Liver (tissue), 9 donors: Measurements from ENCODE around the gene USP44. TPM values are rescaled to one million over a fixed set of nuclear protein-coding genes. Genes with fewer than 3 reads are reported as not detected.

ENCODE experiments used
- DNase-seq: peaks from one replicate; pipeline ENCODE4 v3.0.0-alpha.2; 2017; ENCODE audit warnings: low spot score
- H3K27ac ChIP-seq, 2 donors: one replicate each; pipeline ENCODE4 v1.7.0; 2013; ENCODE audit warnings: inconsistent platforms in 2 of 2, low read length in 2 of 2, control low read depth in 1 of 2, low read depth in 1 of 2, mild to moderate bottlenecking in 1 of 2
- H3K27me3 ChIP-seq, 4 donors: one replicate each; pipeline versions ENCODE4 v1.6.1 to v1.7.0; 2013; ENCODE audit warnings: low read length in 3 of 4, inconsistent platforms in 1 of 4, mild to moderate bottlenecking in 1 of 4, moderate library complexity in 1 of 4; ENCODE audit not compliant: control insufficient read depth in 4 of 4, insufficient read depth in 4 of 4
- H3K36me3 ChIP-seq, 4 donors: one replicate each; pipeline versions ENCODE4 v1.6.1 to v1.7.0; 2013; ENCODE audit warnings: low read length in 3 of 4, mild to moderate bottlenecking in 3 of 4, low read depth in 1 of 4, moderate library complexity in 1 of 4; ENCODE audit not compliant: control insufficient read depth in 4 of 4, insufficient read depth in 3 of 4
- H3K4me1 ChIP-seq, 4 donors: one replicate each; pipeline versions ENCODE4 v1.6.1 to v1.7.0; 2013; ENCODE audit warnings: low read length in 3 of 4, mild to moderate bottlenecking in 3 of 4, moderate library complexity in 1 of 4; ENCODE audit not compliant: control insufficient read depth in 4 of 4, insufficient read depth in 4 of 4
- H3K4me3 ChIP-seq, 3 donors: one replicate each; pipeline versions ENCODE4 v1.6.1 to v1.7.0; 2013; ENCODE audit warnings: low read length in 3 of 3, control low read depth in 1 of 3, low read depth in 1 of 3, mild to moderate bottlenecking in 1 of 3
- H3K9ac ChIP-seq, 2 donors: one replicate each; pipeline ENCODE4 v1.7.0; 2013; ENCODE audit warnings: low read length in 2 of 2, mild to moderate bottlenecking in 2 of 2, moderate library complexity in 2 of 2, control low read depth in 1 of 2, low read depth in 1 of 2
- H3K9me3 ChIP-seq, 4 donors: one replicate each; pipeline versions ENCODE4 v1.6.1 to v1.7.0; 2013; ENCODE audit warnings: low read length in 3 of 4; ENCODE audit not compliant: control insufficient read depth in 4 of 4
- ATF3 ChIP-seq: IDR thresholded peaks from 2 replicates; pipeline ENCODE4 v1.6.1; 2016; ENCODE audit warnings: antibody characterized with exemption
- CTCF ChIP-seq: fragments of 150-350 bp; IDR thresholded peaks from 2 replicates; pipeline ENCODE4 v1.5.1; 2017; ENCODE audit warnings: improper control_type of control experiment, low read depth, low read length; ENCODE audit not compliant: missing input control
- EGR1 ChIP-seq, 2 donors: IDR thresholded peaks; 2 replicates each; pipeline ENCODE4 v1.6.1; 2016 to 2018; ENCODE audit warnings: antibody characterized with exemption in 2 of 2, low read depth in 2 of 2
- FOXA1 ChIP-seq: IDR thresholded peaks from 2 replicates; pipeline ENCODE4 v1.6.1; 2016; ENCODE audit warnings: antibody characterized with exemption
- GABPA ChIP-seq, 2 donors: IDR thresholded peaks in 1 of 2; conservative IDR thresholded peaks in 1 of 2; 2 replicates each; pipeline ENCODE4 v1.6.1; 2016; ENCODE audit warnings: antibody characterized with exemption in 2 of 2, mild to moderate bottlenecking in 1 of 2, moderate library complexity in 1 of 2
- HNF4A ChIP-seq, 2 donors: conservative IDR thresholded peaks; 2 replicates each; pipeline ENCODE4 v1.6.1; 2016; ENCODE audit warnings: antibody characterized with exemption in 2 of 2, mild to moderate bottlenecking in 2 of 2
- HNF4G ChIP-seq: IDR thresholded peaks from 2 replicates; pipeline ENCODE4 v1.6.1; 2016; ENCODE audit warnings: antibody characterized with exemption
- JUND ChIP-seq, 2 donors: IDR thresholded peaks; 2 replicates each; pipeline ENCODE4 v1.6.1; 2016; ENCODE audit warnings: antibody characterized with exemption in 2 of 2
- MAX ChIP-seq: IDR thresholded peaks from 2 replicates; pipeline ENCODE4 v1.6.1; 2016; ENCODE audit warnings: antibody characterized with exemption
- NR2F2 ChIP-seq: IDR thresholded peaks from 2 replicates; pipeline ENCODE4 v1.6.1; 2016; ENCODE audit warnings: antibody characterized with exemption
- RAD21 ChIP-seq, 2 donors: IDR thresholded peaks; 2 replicates each; pipeline ENCODE4 v1.6.1; 2016; ENCODE audit warnings: antibody characterized with exemption in 2 of 2, mild to moderate bottlenecking in 2 of 2
- REST ChIP-seq: IDR thresholded peaks from 2 replicates; pipeline ENCODE4 v1.6.1; 2016; ENCODE audit warnings: antibody characterized with exemption, mild to moderate bottlenecking
- RXRA ChIP-seq, 2 donors: IDR thresholded peaks; 2 replicates each; pipeline ENCODE4 v1.6.1; 2017 to 2018; ENCODE audit warnings: antibody characterized with exemption in 2 of 2, mild to moderate bottlenecking in 1 of 2
- SP1 ChIP-seq: IDR thresholded peaks from 2 replicates; pipeline ENCODE4 v1.6.1; 2018; ENCODE audit warnings: antibody characterized with exemption, mild to moderate bottlenecking
- TAF1 ChIP-seq: conservative IDR thresholded peaks from 2 replicates; pipeline ENCODE4 v1.6.1; 2016; ENCODE audit warnings: antibody characterized with exemption, mild to moderate bottlenecking
- YY1 ChIP-seq: IDR thresholded peaks from 2 replicates; pipeline ENCODE4 v1.6.1; 2016; ENCODE audit warnings: antibody characterized with exemption, mild to moderate bottlenecking
- WGBS: extraction: QIAGEN DNeasy Blood & Tissue Kit; methylation state at CpG from one replicate; pipeline ENCODE4 v1.1.7; 2013; 5-methylcytosine and 5-hydroxymethylcytosine counted together
- polyA plus RNA-seq, 2 donors: library from polyadenylated mRNA; stranded (reverse) in 1 of 2; unstranded in 1 of 2; fragments of 200-250 nt in 1 of 2; fragments of >200 nt in 1 of 2; fragmentation: Nextera tagmentation in 1 of 2; extraction: Ambion mirVana in 1 of 2; gene quantifications; one replicate each; pipeline versions ENCODE4 v1.2.1 to v1.2.3, GENCODE V29; 2013 to 2015
- total RNA-seq, 2 donors: library from RNA; depleted of rRNA; stranded (reverse); fragments of >200 nt; gene quantifications; one replicate each; pipeline ENCODE4 v1.2.3, GENCODE V29; 2014
- donor health status: healthy.
- donor health status: healthy.
- donor health status: healthy.
- donor health status: healthy.
- donor health status: healthy.

USP44 gene
- total and polyA plus RNA-seq, 4 donors: 0.03 to 0.33 (median 0.14) TPM; not detected in 1

GRCh38 chr12:95545303-95545702 lies 6.0 kb downstream of the USP44 start (continued):
- TF ChIP-seq MAX (no peak), GABPA (IDR thresholded peaks at IDR 0.05 in 1 of 2, conservative IDR thresholded peaks at IDR 0.05 in 1 of 2) (no peak), ATF3 (no peak), RAD21 (IDR thresholded peaks at IDR 0.05) (no peak)

- no peak overlapping the region for H3K9ac ChIP-seq
- DNase-seq: no peak
- no peaks in the 10 kb centered on the region for H3K36me3 ChIP-seq
- peaks cover 0 to 10% (median 2%) of the 10 kb centered on the region in 4 donors for H3K27me3 ChIP-seq
- TF ChIP-seq GABPA (IDR thresholded peaks at IDR 0.05 in 1 of 2, conservative IDR thresholded peaks at IDR 0.05 in 1 of 2): no peak
- TF ChIP-seq FOXA1: no peak
- TF ChIP-seq HNF4G: no peak
- no peak for TF ChIP-seq JUND (IDR thresholded peaks at IDR 0.05)
- no peak for TF ChIP-seq TAF1
- TF ChIP-seq ATF3: no peak
- TF ChIP-seq YY1: no peak
- TF ChIP-seq CTCF: no peak
- no peak for TF ChIP-seq HNF4A (conservative IDR thresholded peaks at IDR 0.05)
- no peak for TF ChIP-seq NR2F2
- TF ChIP-seq SP1: no peak
- no peak for TF ChIP-seq RXRA (IDR thresholded peaks at IDR 0.05)
- H3K4me3 ChIP-seq: no peak overlapping the region
- peaks cover 0 to 9% (median 4%) of the 10 kb centered on the region in 4 donors for H3K9me3 ChIP-seq
- peaks cover 0 to 10% (median 5%) of the 10 kb centered on the region in 4 donors for H3K4me1 ChIP-seq
- H3K27ac ChIP-seq: no peak overlapping the region
- WGBS: 66% methylated on average over 3 of the region's 3 CpGs
These were observed 6.5 kb downstream of the USP44 start for GRCh38 chr12:95544756-95545155.

GRCh38 chr12:95543305-95543704 lies 8.0 kb downstream of the USP44 start:
- Histone ChIP-seq H3K27ac (no peak overlapping the region), H3K4me3 (no peak overlapping the region), H3K4me1 (peaks cover 0 to 7% (median 4%) of the 10 kb centered on the region in 4 donors), H3K9me3 (peaks cover 0 to 2% (median 0%) of the 10 kb centered on the region in 4 donors), H3K9ac (no peak overlapping the region), H3K27me3 (peaks cover 0 to 7% (median 0%) of the 10 kb centered on the region in 4 donors), H3K36me3 (no peaks in the 10 kb centered on the region)
- DNase-seq: no peak
- TF ChIP-seq RXRA (IDR thresholded peaks at IDR 0.05) (no peak), SP1 (no peak), REST (no peak), EGR1 (IDR thresholded peaks at IDR 0.05; ENCODE audit: low read depth in 2 of 2) (no peak)
- 96% methylated on average over 7 of the region's 7 CpGs for WGBS
